Stimulated activated CD4-positive, alpha-beta T cell treated with anti-CD3 and anti-CD28 coated beads, TNF-alpha, amount 100 ng/mL, for 24 hours (primary cell): ENCODE measurements around the gene ADGRA3.

Source experiments
- DNase-seq, 3 experiments: peaks; one replicate each; pipeline ENCODE4 v3.0.0-alpha.2; 2020; ENCODE audit warnings: low read depth in 3 of 3

Gene ADGRA3

GRCh38 chr4:22514001-22514400, 1.9 kb downstream of the ADGRA3 start:
- DNase-seq: no peak

GRCh38 chr4:22512306-22512705, 3.6 kb downstream of the ADGRA3 start:
- DNase-seq: no peak

- DNase-seq: no peak
These were observed 5.1 kb downstream of the ADGRA3 start for GRCh38 chr4:22510750-22511149.

GRCh38 chr4:22508376-22508775, 7.5 kb downstream of the ADGRA3 start:
- DNase-seq: no peak

- DNase-seq: no peak
These were observed 10.9 kb downstream of the ADGRA3 start for GRCh38 chr4:22504922-22505321.

GRCh38 chr4:22504447-22504846, 11.4 kb downstream of the ADGRA3 start:
- no peak for DNase-seq

- DNase-seq: no peak
These were observed 12.7 kb downstream of the ADGRA3 start for GRCh38 chr4:22502895-22503814.

GRCh38 chr4:22501715-22502095, 14.2 kb downstream of the ADGRA3 start:
- no peak for DNase-seq

GRCh38 chr4:22500831-22501714, 14.8 kb downstream of the ADGRA3 start:
- DNase-seq: peak in 2 of 3 experiments; percentile 19 to 31

- no peak for DNase-seq
These were observed 15.7 kb downstream of the ADGRA3 start for GRCh38 chr4:22500128-22500611.

GRCh38 chr4:22498866-22499265, 17.0 kb downstream of the ADGRA3 start:
- no peak for DNase-seq

GRCh38 chr4:22496165-22496813, 19.6 kb downstream of the ADGRA3 start:
- no peak for DNase-seq

- no peak for DNase-seq
These were observed 22.3 kb downstream of the ADGRA3 start for GRCh38 chr4:22493523-22493922.

GRCh38 chr4:22492987-22493386, 22.9 kb downstream of the ADGRA3 start:
- no peak for DNase-seq

GRCh38 chr4:22491939-22492338, 23.9 kb downstream of the ADGRA3 start:
- DNase-seq: no peak

- DNase-seq: no peak
These were observed 25.0 kb downstream of the ADGRA3 start for GRCh38 chr4:22490718-22491315.

- DNase-seq: no peak
These were observed 27.8 kb downstream of the ADGRA3 start for GRCh38 chr4:22488106-22488505.

GRCh38 chr4:22487328-22487727, 28.5 kb downstream of the ADGRA3 start:
- DNase-seq: no peak

GRCh38 chr4:22486276-22486675, 29.6 kb downstream of the ADGRA3 start:
- no peak for DNase-seq

- DNase-seq: no peak
These were observed 30.1 kb downstream of the ADGRA3 start for GRCh38 chr4:22485737-22486136.

- DNase-seq: no peak
These were observed 32.3 kb downstream of the ADGRA3 start for GRCh38 chr4:22483551-22483981.
